AG04450 (cell line): ENCODE results near the gene P2RX6. TPM values are rescaled to one million over a fixed set of nuclear protein-coding genes. Genes with fewer than 3 reads are reported as not detected.
"Not testable (repeated sequence)": the region's sequence is repeated elsewhere in the genome, so short reads cannot be mapped to it uniquely, and the experiment has no call there.

ENCODE experiments used
- CTCF ChIA-PET: fragments of 300-600, 350-600 bp; formaldehyde crosslinking; extraction: SDS; loops from one replicate; lab custom pipeline; 2022; ENCODE audit warnings: antibody characterized with exemption, inconsistent platforms; lab: Charles Lee
- POLR2A ChIA-PET: fragments of 350-600 bp; formaldehyde crosslinking; extraction: SDS; loops from one replicate; lab custom pipeline; 2021; ENCODE audit warnings: antibody characterized with exemption, inconsistent platforms; lab: Yijun Ruan, JAX
- DNase-seq: peaks from one replicate; pipeline ENCODE4 v3.0.0-alpha.2; 2011; ENCODE audit warnings: low read depth, low spot score
- H3K27ac ChIP-seq: one replicate; pipeline ENCODE4 v1.5.1; 2012; ENCODE audit warnings: low read depth, low read length, control low read depth
- H3K27me3 ChIP-seq: one replicate; pipeline ENCODE4 v1.6.0; 2012; ENCODE audit warnings: low read length; ENCODE audit not compliant: control insufficient read depth, insufficient read depth
- H3K4me3 ChIP-seq: 2 replicates; pipeline ENCODE4 v1.5.1; 2011; ENCODE audit warnings: mild to moderate bottlenecking, low read depth, low read length, control low read depth
- H3K9me3 ChIP-seq: 2 replicates; pipeline ENCODE4 v1.5.1; 2012; ENCODE audit warnings: low read length; ENCODE audit not compliant: control insufficient read depth, insufficient read depth
- CTCF ChIP-seq: IDR thresholded peaks from 2 replicates; pipeline ENCODE4 v1.5.1; 2011; ENCODE audit warnings: low read depth, low read length, control low read depth, inconsistent platforms
- polyA plus RNA-seq: library from polyadenylated mRNA; depleted of rRNA; stranded (reverse); fragments of >200 nt; gene quantifications from 2 replicates; pipeline ENCODE4 v1.2.3, GENCODE V29; 2011

P2RX6 gene
- polyA plus RNA-seq, 1 experiment: 1.7 TPM

GRCh38 chr22:21055880-21056319 lies 40.9 kb downstream of the P2RX6 start:
- Histone ChIP-seq H3K27ac (no peak overlapping the region), H3K4me3 (no peak overlapping the region), H3K27me3 (peaks cover 12% of the 10 kb centered on the region), H3K9me3 (no peaks in the 10 kb centered on the region)
- ChIA-PET CTCF (no interaction called here), POLR2A (no interaction called here)
- no peak for TF ChIP-seq CTCF
- DNase-seq: no peak

- H3K27me3 ChIP-seq, CTCF ChIA-PET, H3K27ac ChIP-seq, H3K9me3 ChIP-seq, POLR2A ChIA-PET, H3K4me3 ChIP-seq, DNase-seq: not testable (repeated sequence)
These were observed 45.4 kb downstream of the P2RX6 start for GRCh38 chr22:21060363-21060762.

GRCh38 chr22:21061660-21062321 lies 46.8 kb downstream of the P2RX6 start:
- H3K27ac ChIP-seq, DNase-seq, H3K27me3 ChIP-seq, H3K4me3 ChIP-seq, POLR2A ChIA-PET, H3K9me3 ChIP-seq: not testable (repeated sequence)
- CTCF ChIA-PET: interaction anchor here (0.6 kb wide), 1 partner anchor 41 kb away, joined by 3 read pairs; no protein-coding TSS in a partner anchor

GRCh38 chr22:21064425-21064824 lies 49.5 kb downstream of the P2RX6 start:
- H3K27me3 ChIP-seq, H3K27ac ChIP-seq, H3K9me3 ChIP-seq, H3K4me3 ChIP-seq, DNase-seq, POLR2A ChIA-PET: not testable (repeated sequence)
- CTCF ChIA-PET: interaction anchor here (3.3 kb wide), 1 partner anchor 39 kb away, joined by 10 read pairs; no protein-coding TSS in a partner anchor

GRCh38 chr22:21064917-21065864 lies 50.2 kb downstream of the P2RX6 start:
- POLR2A ChIA-PET: no interaction called here

More at GRCh38 chr22:21064917-21065864, 50.2 kb downstream of the P2RX6 start:
- no peak for DNase-seq
- H3K27me3 ChIP-seq: peaks cover 11% of the 10 kb centered on the region
- TF ChIP-seq CTCF: no peak
- H3K9me3 ChIP-seq: no peaks in the 10 kb centered on the region
- H3K27ac ChIP-seq: no peak overlapping the region
- no peak overlapping the region for H3K4me3 ChIP-seq
- CTCF ChIA-PET: interaction anchor here (3.3 kb wide), 1 partner anchor 38 kb away, joined by 10 read pairs; no protein-coding TSS in a partner anchor
